ENCODE data around the gene ZNF620. TPM values are rescaled to one million over a fixed set of nuclear protein-coding genes. Genes with fewer than 3 reads are reported as not detected.

The ZNF620 gene
- total and polyA plus RNA-seq, 2 donors: 2.6 to 3.5 TPM

GRCh38 chr3:40518848-40519247, 13.0 kb downstream of the ZNF620 start:
- Histone ChIP-seq H3K27me3 (ENCODE audit: control insufficient read depth in 2 of 2, insufficient read depth in 1 of 2, low read length in 1 of 2) (no peaks in the 10 kb centered on the region), H3K9me3 (ENCODE audit: control insufficient read depth in 2 of 2, insufficient read depth in 1 of 2, low read length in 1 of 2) (no peaks in the 10 kb centered on the region), H3K27ac (ENCODE audit: low read depth in 1 of 2, low read length in 1 of 2) (no peak overlapping the region), H3K4me3 (ENCODE audit: low read length in 2 of 2) (no peak overlapping the region), H3K4me1 (ENCODE audit: control insufficient read depth in 2 of 2, insufficient read depth in 2 of 2, low read length in 2 of 2) (no peaks in the 10 kb centered on the region), H3K36me3 (ENCODE audit: control insufficient read depth in 2 of 2, insufficient read depth in 2 of 2, low read length in 1 of 2) (no peaks in the 10 kb centered on the region)
- no peak for DNase-seq (ENCODE audit: low read depth in 6 of 9, low spot score in 9 of 9)
- WGBS: 98% methylated on average over 1 of the region's 1 CpG

GRCh38 chr3:40521254-40521653, 15.4 kb downstream of the ZNF620 start:
- H3K4me1 ChIP-seq (ENCODE audit: control insufficient read depth in 2 of 2, insufficient read depth in 2 of 2, low read length in 2 of 2): peaks cover 4 to 12% of the 10 kb centered on the region in 2 donors
- no peak for DNase-seq (ENCODE audit: low read depth in 6 of 9, low spot score in 9 of 9)
- H3K27ac ChIP-seq (ENCODE audit: low read depth in 1 of 2, low read length in 1 of 2): no peak overlapping the region
- no peaks in the 10 kb centered on the region for H3K36me3 ChIP-seq (ENCODE audit: control insufficient read depth in 2 of 2, insufficient read depth in 2 of 2, low read length in 1 of 2)
- no peaks in the 10 kb centered on the region for H3K27me3 ChIP-seq (ENCODE audit: control insufficient read depth in 2 of 2, insufficient read depth in 1 of 2, low read length in 1 of 2)
- H3K4me3 ChIP-seq (ENCODE audit: low read length in 2 of 2): no peak overlapping the region
- 98% methylated on average over 3 of the region's 3 CpGs for WGBS
- no peaks in the 10 kb centered on the region for H3K9me3 ChIP-seq (ENCODE audit: control insufficient read depth in 2 of 2, insufficient read depth in 1 of 2, low read length in 1 of 2)

- WGBS: 92% methylated on average over 2 of the region's 2 CpGs
- H3K4me3 ChIP-seq (ENCODE audit: low read length in 2 of 2): no peak overlapping the region
These were observed 17.9 kb downstream of the ZNF620 start for GRCh38 chr3:40523781-40524180.

GRCh38 chr3:40524222-40524567, 18.4 kb downstream of the ZNF620 start:
- H3K9me3 ChIP-seq (ENCODE audit: control insufficient read depth in 2 of 2, insufficient read depth in 1 of 2, low read length in 1 of 2): no peaks in the 10 kb centered on the region
- H3K27me3 ChIP-seq (ENCODE audit: control insufficient read depth in 2 of 2, insufficient read depth in 1 of 2, low read length in 1 of 2): no peaks in the 10 kb centered on the region
- 44% methylated on average over 5 of the region's 5 CpGs for WGBS
- peak overlapping the region; percentile 61 to 92 for H3K27ac ChIP-seq (ENCODE audit: low read depth in 1 of 2, low read length in 1 of 2)
- peaks cover 4 to 12% of the 10 kb centered on the region in 2 donors for H3K4me1 ChIP-seq (ENCODE audit: control insufficient read depth in 2 of 2, insufficient read depth in 2 of 2, low read length in 2 of 2)
- peaks cover 0 to 4% of the 10 kb centered on the region in 2 donors for H3K36me3 ChIP-seq (ENCODE audit: control insufficient read depth in 2 of 2, insufficient read depth in 2 of 2, low read length in 1 of 2)
- peak overlapping the region; percentile 73 to 91 for H3K4me3 ChIP-seq (ENCODE audit: low read length in 2 of 2)
- peak in 2 of 9 donors; percentile 5 to 21 for DNase-seq (ENCODE audit: low read depth in 6 of 9, low spot score in 9 of 9)

More at GRCh38 chr3:40523781-40524180, 17.9 kb downstream of the ZNF620 start:
- no peak for DNase-seq (ENCODE audit: low read depth in 6 of 9, low spot score in 9 of 9)
- H3K27me3 ChIP-seq (ENCODE audit: control insufficient read depth in 2 of 2, insufficient read depth in 1 of 2, low read length in 1 of 2): no peaks in the 10 kb centered on the region
- peak overlapping the region in 1 of 2 donors; percentile 34 for H3K27ac ChIP-seq (ENCODE audit: low read depth in 1 of 2, low read length in 1 of 2)
- peaks cover 0 to under 1% of the 10 kb centered on the region in 2 donors for H3K36me3 ChIP-seq (ENCODE audit: control insufficient read depth in 2 of 2, insufficient read depth in 2 of 2, low read length in 1 of 2)
- peaks cover 4 to 12% of the 10 kb centered on the region in 2 donors for H3K4me1 ChIP-seq (ENCODE audit: control insufficient read depth in 2 of 2, insufficient read depth in 2 of 2, low read length in 2 of 2)
- no peaks in the 10 kb centered on the region for H3K9me3 ChIP-seq (ENCODE audit: control insufficient read depth in 2 of 2, insufficient read depth in 1 of 2, low read length in 1 of 2)

- Histone ChIP-seq H3K27me3 (ENCODE audit: control insufficient read depth in 2 of 2, insufficient read depth in 1 of 2, low read length in 1 of 2) (no peaks in the 10 kb centered on the region), H3K9me3 (ENCODE audit: control insufficient read depth in 2 of 2, insufficient read depth in 1 of 2, low read length in 1 of 2) (no peaks in the 10 kb centered on the region), H3K4me1 (ENCODE audit: control insufficient read depth in 2 of 2, insufficient read depth in 2 of 2, low read length in 2 of 2) (peaks cover 4 to 12% of the 10 kb centered on the region in 2 donors), H3K27ac (ENCODE audit: low read depth in 1 of 2, low read length in 1 of 2) (peak within 1 kb of the TSS; percentile 64 to 92), H3K36me3 (ENCODE audit: control insufficient read depth in 2 of 2, insufficient read depth in 2 of 2, low read length in 1 of 2) (peaks cover 3 to 4% of the 10 kb centered on the region in 2 donors), H3K4me3 (ENCODE audit: low read length in 2 of 2) (peak within 1 kb of the TSS; percentile 73 to 91)
- WGBS: 1% methylated on average over 59 of the region's 59 CpGs
- DNase-seq (ENCODE audit: low read depth in 6 of 9, low spot score in 9 of 9): peak; percentile 23 to 85 (median 64)
These were observed 18.9 kb downstream of the ZNF620 start, which contains the start of gene ZNF621 for GRCh38 chr3:40524568-40525285. Gene ZNF621, plus strand, starts transcription at chr3:40524960. Its CDS starts 881 bp downstream, at chr3:40525841.

GRCh38 chr3:40528426-40528825, 22.6 kb downstream of the ZNF620 start:
- Histone ChIP-seq H3K27me3 (ENCODE audit: control insufficient read depth in 2 of 2, insufficient read depth in 1 of 2, low read length in 1 of 2) (no peaks in the 10 kb centered on the region), H3K36me3 (ENCODE audit: control insufficient read depth in 2 of 2, insufficient read depth in 2 of 2, low read length in 1 of 2) (peaks cover 26 to 35% of the 10 kb centered on the region in 2 donors), H3K4me3 (ENCODE audit: low read length in 2 of 2) (no peak overlapping the region), H3K27ac (ENCODE audit: low read depth in 1 of 2, low read length in 1 of 2) (no peak overlapping the region), H3K4me1 (ENCODE audit: control insufficient read depth in 2 of 2, insufficient read depth in 2 of 2, low read length in 2 of 2) (peaks cover 4 to 12% of the 10 kb centered on the region in 2 donors), H3K9me3 (ENCODE audit: control insufficient read depth in 2 of 2, insufficient read depth in 1 of 2, low read length in 1 of 2) (peaks cover 0 to 1% of the 10 kb centered on the region in 2 donors)
- DNase-seq (ENCODE audit: low read depth in 6 of 9, low spot score in 9 of 9): no peak
- WGBS: 97% methylated on average over 3 of the region's 3 CpGs

GRCh38 chr3:40532252-40532651, 26.4 kb downstream of the ZNF620 start:
- H3K4me3 ChIP-seq (ENCODE audit: low read length in 2 of 2): no peak overlapping the region
- 98% methylated on average over 5 of the region's 5 CpGs for WGBS
- H3K9me3 ChIP-seq (ENCODE audit: control insufficient read depth in 2 of 2, insufficient read depth in 1 of 2, low read length in 1 of 2): peaks cover 0 to 1% of the 10 kb centered on the region in 2 donors

GRCh38 chr3:40534283-40534682, 28.4 kb downstream of the ZNF620 start:
- Histone ChIP-seq H3K27me3 (ENCODE audit: control insufficient read depth in 2 of 2, insufficient read depth in 1 of 2, low read length in 1 of 2) (no peaks in the 10 kb centered on the region), H3K9me3 (ENCODE audit: control insufficient read depth in 2 of 2, insufficient read depth in 1 of 2, low read length in 1 of 2) (peaks cover 0 to 1% of the 10 kb centered on the region in 2 donors), H3K4me3 (ENCODE audit: low read length in 2 of 2) (no peak overlapping the region), H3K27ac (ENCODE audit: low read depth in 1 of 2, low read length in 1 of 2) (no peak overlapping the region), H3K36me3 (ENCODE audit: control insufficient read depth in 2 of 2, insufficient read depth in 2 of 2, low read length in 1 of 2) (peaks cover 27 to 42% of the 10 kb centered on the region in 2 donors), H3K4me1 (ENCODE audit: control insufficient read depth in 2 of 2, insufficient read depth in 2 of 2, low read length in 2 of 2) (no peaks in the 10 kb centered on the region)
- DNase-seq (ENCODE audit: low read depth in 6 of 9, low spot score in 9 of 9): no peak

More at GRCh38 chr3:40532252-40532651, 26.4 kb downstream of the ZNF620 start:
- no peaks in the 10 kb centered on the region for H3K27me3 ChIP-seq (ENCODE audit: control insufficient read depth in 2 of 2, insufficient read depth in 1 of 2, low read length in 1 of 2)
- H3K4me1 ChIP-seq (ENCODE audit: control insufficient read depth in 2 of 2, insufficient read depth in 2 of 2, low read length in 2 of 2): no peaks in the 10 kb centered on the region
- no peak for DNase-seq (ENCODE audit: low read depth in 6 of 9, low spot score in 9 of 9)
- peaks cover 27 to 41% of the 10 kb centered on the region in 2 donors for H3K36me3 ChIP-seq (ENCODE audit: control insufficient read depth in 2 of 2, insufficient read depth in 2 of 2, low read length in 1 of 2)
- no peak overlapping the region for H3K27ac ChIP-seq (ENCODE audit: low read depth in 1 of 2, low read length in 1 of 2)

GRCh38 chr3:40546816-40547215, 41.0 kb downstream of the ZNF620 start:
- Histone ChIP-seq H3K27ac (ENCODE audit: low read depth in 1 of 2, low read length in 1 of 2) (no peak overlapping the region), H3K4me3 (ENCODE audit: low read length in 2 of 2) (no peak overlapping the region), H3K4me1 (ENCODE audit: control insufficient read depth in 2 of 2, insufficient read depth in 2 of 2, low read length in 2 of 2) (no peaks in the 10 kb centered on the region), H3K36me3 (ENCODE audit: control insufficient read depth in 2 of 2, insufficient read depth in 2 of 2, low read length in 1 of 2) (no peaks in the 10 kb centered on the region), H3K9me3 (ENCODE audit: control insufficient read depth in 2 of 2, insufficient read depth in 1 of 2, low read length in 1 of 2) (no peaks in the 10 kb centered on the region), H3K27me3 (ENCODE audit: control insufficient read depth in 2 of 2, insufficient read depth in 1 of 2, low read length in 1 of 2) (no peaks in the 10 kb centered on the region)
- DNase-seq (ENCODE audit: low read depth in 6 of 9, low spot score in 9 of 9): no peak
- WGBS: 95% methylated on average over 1 of the region's 1 CpG

Measured in thymus (tissue), 11 donors.